Peyer's patch (tissue), 4 donors: ENCODE data around the gene C4A.
"Not testable (repeated sequence)": the region's sequence is repeated elsewhere in the genome, so short reads cannot be mapped to it uniquely, and the experiment has no call there.

Experiments
- POLR2A ChIP-seq, 2 donors: fragments of 450-650 bp; IDR thresholded peaks; one replicate each; pipeline ENCODE4 v1.5.1; 2017; ENCODE audit warnings: antibody characterized with exemption in 2 of 2, mild to moderate bottlenecking in 2 of 2, moderate library complexity in 2 of 2
- TF ChIP-seq, protein P1 (sequence below), 6 experiments: fragments of 450-650 bp in 4 of 6; fragments of 200-600 bp in 2 of 6; sonication (generic) in 1 of 6; IDR thresholded peaks; one replicate each; pipeline ENCODE4 v1.5.1; 2017 to 2019; ENCODE audit warnings: antibody characterized with exemption in 6 of 6, mild to moderate bottlenecking in 3 of 6, moderate library complexity in 1 of 6

DNA sequence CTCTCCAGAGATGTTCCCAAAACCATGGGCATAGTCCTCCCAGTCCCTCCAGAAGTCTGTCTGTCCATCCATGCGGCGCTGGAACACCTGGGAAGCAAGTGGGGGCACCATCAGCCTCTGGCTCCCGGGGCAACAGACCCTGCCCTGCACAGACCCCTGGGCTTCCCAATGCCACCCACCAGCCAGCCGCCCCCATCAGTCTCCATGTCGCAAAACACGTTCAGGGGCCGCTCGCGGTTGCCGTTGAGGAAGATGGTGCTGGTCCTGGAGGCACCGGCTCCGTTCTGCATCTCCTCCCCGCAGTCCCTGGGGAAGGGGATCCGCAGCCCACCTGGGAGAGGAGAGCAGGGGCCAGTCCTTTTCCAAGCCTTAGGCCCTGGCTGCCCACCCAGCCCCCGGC is 60.4 kb downstream of the C4A start:
- TF ChIP-seq, protein P1, sequence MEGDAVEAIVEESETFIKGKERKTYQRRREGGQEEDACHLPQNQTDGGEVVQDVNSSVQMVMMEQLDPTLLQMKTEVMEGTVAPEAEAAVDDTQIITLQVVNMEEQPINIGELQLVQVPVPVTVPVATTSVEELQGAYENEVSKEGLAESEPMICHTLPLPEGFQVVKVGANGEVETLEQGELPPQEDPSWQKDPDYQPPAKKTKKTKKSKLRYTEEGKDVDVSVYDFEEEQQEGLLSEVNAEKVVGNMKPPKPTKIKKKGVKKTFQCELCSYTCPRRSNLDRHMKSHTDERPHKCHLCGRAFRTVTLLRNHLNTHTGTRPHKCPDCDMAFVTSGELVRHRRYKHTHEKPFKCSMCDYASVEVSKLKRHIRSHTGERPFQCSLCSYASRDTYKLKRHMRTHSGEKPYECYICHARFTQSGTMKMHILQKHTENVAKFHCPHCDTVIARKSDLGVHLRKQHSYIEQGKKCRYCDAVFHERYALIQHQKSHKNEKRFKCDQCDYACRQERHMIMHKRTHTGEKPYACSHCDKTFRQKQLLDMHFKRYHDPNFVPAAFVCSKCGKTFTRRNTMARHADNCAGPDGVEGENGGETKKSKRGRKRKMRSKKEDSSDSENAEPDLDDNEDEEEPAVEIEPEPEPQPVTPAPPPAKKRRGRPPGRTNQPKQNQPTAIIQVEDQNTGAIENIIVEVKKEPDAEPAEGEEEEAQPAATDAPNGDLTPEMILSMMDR (IDR thresholded peaks at IDR 0.05) = not testable (repeated sequence)
- TF ChIP-seq POLR2A (IDR thresholded peaks at IDR 0.05) = not testable (repeated sequence)
